Measurements from ENCODE around the gene ARHGAP18.

Gene ARHGAP18

DNA sequence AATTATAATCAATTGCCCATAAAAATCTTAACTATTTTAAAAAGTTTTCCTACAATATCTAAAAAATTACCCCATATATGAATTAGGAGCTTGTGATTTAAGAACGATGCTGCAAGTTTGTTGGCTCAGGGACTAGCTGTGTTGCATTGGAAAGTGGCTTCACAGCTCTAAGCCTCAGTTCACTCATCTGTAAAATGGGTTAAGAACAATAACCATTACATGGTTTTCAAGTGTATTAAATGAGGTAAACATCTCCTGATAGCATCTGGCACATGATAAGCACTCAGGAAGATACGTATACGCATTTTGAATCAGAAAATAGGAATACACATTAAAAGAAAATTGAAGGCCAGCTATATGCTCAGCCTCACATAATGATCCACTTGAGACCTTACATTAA lies 76.4 kb downstream of the ARHGAP18 start:
- H3K27ac ChIP-seq (ENCODE audit: low read length): no peak overlapping the region
- H3K9me3 ChIP-seq (ENCODE audit: control insufficient read depth, insufficient read depth, low read length): no peaks in the 10 kb centered on the region
- H3K4me3 ChIP-seq (ENCODE audit: low read length): no peak overlapping the region
- no peak for DNase-seq (ENCODE audit: low read depth, low spot score)
- no peaks in the 10 kb centered on the region for H3K27me3 ChIP-seq (ENCODE audit: control insufficient read depth, insufficient read depth, low read length)
- no CpG with 5 or more reads among the region's 3 CpGs for WGBS (ENCODE audit: insufficient coverage, insufficient read length)
- no peaks in the 10 kb centered on the region for H3K4me1 ChIP-seq (ENCODE audit: control insufficient read depth, insufficient read depth, low read length)
- H3K36me3 ChIP-seq (ENCODE audit: control insufficient read depth, insufficient read depth, low read length): no peaks in the 10 kb centered on the region

- H3K4me3 ChIP-seq (ENCODE audit: low read length): no peak overlapping the region
- H3K9me3 ChIP-seq (ENCODE audit: control insufficient read depth, insufficient read depth, low read length): no peaks in the 10 kb centered on the region
- H3K27me3 ChIP-seq (ENCODE audit: control insufficient read depth, insufficient read depth, low read length): no peaks in the 10 kb centered on the region
- no peaks in the 10 kb centered on the region for H3K4me1 ChIP-seq (ENCODE audit: control insufficient read depth, insufficient read depth, low read length)
- no peaks in the 10 kb centered on the region for H3K36me3 ChIP-seq (ENCODE audit: control insufficient read depth, insufficient read depth, low read length)
- DNase-seq (ENCODE audit: low read depth, low spot score): no peak
- no peak overlapping the region for H3K27ac ChIP-seq (ENCODE audit: low read length)
These were observed 77.8 kb downstream of the ARHGAP18 start for GRCh38 chr6:129632172-129632613.

DNA sequence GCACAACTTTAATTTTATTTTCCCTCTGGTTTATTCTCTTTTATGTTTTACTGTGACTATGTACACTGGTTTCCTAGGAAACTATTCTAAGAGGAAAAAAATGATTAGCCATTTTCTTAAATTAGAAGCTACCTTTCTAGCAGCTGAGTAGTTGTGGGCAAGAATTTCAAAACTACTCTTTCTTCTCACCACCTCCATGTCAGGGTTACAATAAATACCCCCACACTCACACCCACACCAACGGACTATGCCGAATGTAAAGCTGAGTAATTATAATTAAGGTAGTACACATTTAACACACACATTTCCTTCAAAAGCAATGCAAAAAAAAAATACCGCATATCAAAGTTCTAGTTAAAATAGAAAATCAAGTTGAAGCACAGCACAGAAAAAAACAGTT lies 78.9 kb downstream of the ARHGAP18 start:
- H3K36me3 ChIP-seq (ENCODE audit: control insufficient read depth, insufficient read depth, low read length): no peaks in the 10 kb centered on the region
- DNase-seq (ENCODE audit: low read depth, low spot score): no peak
- no peaks in the 10 kb centered on the region for H3K27me3 ChIP-seq (ENCODE audit: control insufficient read depth, insufficient read depth, low read length)
- no peaks in the 10 kb centered on the region for H3K9me3 ChIP-seq (ENCODE audit: control insufficient read depth, insufficient read depth, low read length)
- no peak overlapping the region for H3K27ac ChIP-seq (ENCODE audit: low read length)
- no CpG with 5 or more reads among the region's 3 CpGs for WGBS (ENCODE audit: insufficient coverage, insufficient read length)
- no peaks in the 10 kb centered on the region for H3K4me1 ChIP-seq (ENCODE audit: control insufficient read depth, insufficient read depth, low read length)
- H3K4me3 ChIP-seq (ENCODE audit: low read length): no peak overlapping the region

- no peak overlapping the region for H3K4me3 ChIP-seq (ENCODE audit: low read length)
- H3K27ac ChIP-seq (ENCODE audit: low read length): no peak overlapping the region
- no CpG with 5 or more reads among the region's 1 CpG for WGBS (ENCODE audit: insufficient coverage, insufficient read length)
- H3K36me3 ChIP-seq (ENCODE audit: control insufficient read depth, insufficient read depth, low read length): no peaks in the 10 kb centered on the region
- H3K27me3 ChIP-seq (ENCODE audit: control insufficient read depth, insufficient read depth, low read length): no peaks in the 10 kb centered on the region
- H3K9me3 ChIP-seq (ENCODE audit: control insufficient read depth, insufficient read depth, low read length): no peaks in the 10 kb centered on the region
- DNase-seq (ENCODE audit: low read depth, low spot score): no peak
- H3K4me1 ChIP-seq (ENCODE audit: control insufficient read depth, insufficient read depth, low read length): no peaks in the 10 kb centered on the region
These were observed 79.4 kb downstream of the ARHGAP18 start for GRCh38 chr6:129630596-129630995.

- DNase-seq (ENCODE audit: low read depth, low spot score): no peak
- Histone ChIP-seq H3K27me3 (ENCODE audit: control insufficient read depth, insufficient read depth, low read length) (no peaks in the 10 kb centered on the region), H3K27ac (ENCODE audit: low read length) (no peak overlapping the region), H3K4me1 (ENCODE audit: control insufficient read depth, insufficient read depth, low read length) (no peaks in the 10 kb centered on the region), H3K9me3 (ENCODE audit: control insufficient read depth, insufficient read depth, low read length) (no peaks in the 10 kb centered on the region), H3K4me3 (ENCODE audit: low read length) (no peak overlapping the region), H3K36me3 (ENCODE audit: control insufficient read depth, insufficient read depth, low read length) (no peaks in the 10 kb centered on the region)
- no CpG with 5 or more reads among the region's 2 CpGs for WGBS (ENCODE audit: insufficient coverage, insufficient read length)
These were observed 81.7 kb downstream of the ARHGAP18 start for GRCh38 chr6:129628101-129628815.

DNA sequence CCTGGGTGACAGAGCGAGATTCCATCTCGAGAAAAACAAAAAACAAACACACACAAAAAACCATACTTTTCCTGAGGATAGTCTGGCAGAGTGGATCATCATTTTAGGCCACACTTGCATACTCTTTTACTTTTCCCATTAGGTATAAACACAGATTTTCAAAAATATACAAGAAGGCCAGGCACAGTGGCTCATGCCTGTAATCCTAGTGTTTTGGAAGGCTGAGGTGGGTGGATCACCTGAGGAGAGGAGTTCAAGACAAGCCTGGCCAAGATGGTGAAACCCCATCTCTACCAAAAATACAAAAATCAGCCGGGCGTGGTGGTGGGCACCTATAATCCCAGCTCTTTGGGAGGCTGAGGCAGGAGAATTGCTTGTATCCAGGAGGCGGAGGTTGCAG lies 85.5 kb downstream of the ARHGAP18 start:
- WGBS (ENCODE audit: insufficient coverage, insufficient read length): no CpG with 5 or more reads among the region's 5 CpGs
- H3K27ac ChIP-seq (ENCODE audit: low read length): no peak overlapping the region

DNA sequence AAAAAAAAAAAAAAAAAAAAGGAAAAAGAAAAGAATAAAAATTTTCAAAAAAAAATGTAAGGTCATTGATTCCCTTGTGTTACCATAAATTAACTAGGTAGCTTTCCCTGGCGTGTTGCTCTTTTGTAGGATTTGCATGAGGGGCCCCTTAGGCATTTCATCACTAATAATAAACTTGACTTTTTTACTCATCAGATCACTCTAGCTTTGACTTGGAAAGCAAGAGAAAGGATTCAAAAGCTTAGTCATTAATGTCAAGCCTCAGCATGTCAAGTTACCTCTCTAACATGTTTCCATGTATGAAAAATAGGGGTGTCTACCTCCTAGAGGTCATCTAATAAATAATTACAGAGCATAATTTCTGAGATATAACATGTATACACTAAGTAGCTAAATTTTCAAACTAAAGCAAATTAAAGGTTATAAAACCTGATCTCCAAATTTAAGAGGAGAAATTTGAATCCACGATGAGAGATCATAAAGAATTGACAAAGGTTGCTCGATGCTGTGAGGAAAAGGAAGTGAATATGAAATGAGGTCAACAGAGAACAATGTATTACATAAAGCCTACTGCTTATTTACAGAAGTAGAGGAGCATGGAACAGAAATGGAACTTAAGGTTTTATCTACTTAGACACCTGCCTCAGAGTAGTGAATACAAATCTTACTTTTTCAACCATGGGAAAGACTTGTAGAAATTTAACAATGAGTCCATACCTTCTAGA lies 86.8 kb downstream of the ARHGAP18 start:
- H3K4me1 ChIP-seq (ENCODE audit: control insufficient read depth, insufficient read depth, low read length): no peaks in the 10 kb centered on the region
- no peaks in the 10 kb centered on the region for H3K36me3 ChIP-seq (ENCODE audit: control insufficient read depth, insufficient read depth, low read length)
- no peak overlapping the region for H3K27ac ChIP-seq (ENCODE audit: low read length)
- DNase-seq (ENCODE audit: low read depth, low spot score): no peak
- H3K27me3 ChIP-seq (ENCODE audit: control insufficient read depth, insufficient read depth, low read length): no peaks in the 10 kb centered on the region
- H3K4me3 ChIP-seq (ENCODE audit: low read length): no peak overlapping the region
- no CpG with 5 or more reads among the region's 3 CpGs for WGBS (ENCODE audit: insufficient coverage, insufficient read length)
- H3K9me3 ChIP-seq (ENCODE audit: control insufficient read depth, insufficient read depth, low read length): no peaks in the 10 kb centered on the region

More for the DNA sequence above, 85.5 kb downstream of the ARHGAP18 start:
- H3K9me3 ChIP-seq (ENCODE audit: control insufficient read depth, insufficient read depth, low read length): no peaks in the 10 kb centered on the region
- H3K36me3 ChIP-seq (ENCODE audit: control insufficient read depth, insufficient read depth, low read length): no peaks in the 10 kb centered on the region
- DNase-seq (ENCODE audit: low read depth, low spot score): no peak
- H3K4me3 ChIP-seq (ENCODE audit: low read length): no peak overlapping the region
- no peaks in the 10 kb centered on the region for H3K27me3 ChIP-seq (ENCODE audit: control insufficient read depth, insufficient read depth, low read length)
- H3K4me1 ChIP-seq (ENCODE audit: control insufficient read depth, insufficient read depth, low read length): no peaks in the 10 kb centered on the region

DNA sequence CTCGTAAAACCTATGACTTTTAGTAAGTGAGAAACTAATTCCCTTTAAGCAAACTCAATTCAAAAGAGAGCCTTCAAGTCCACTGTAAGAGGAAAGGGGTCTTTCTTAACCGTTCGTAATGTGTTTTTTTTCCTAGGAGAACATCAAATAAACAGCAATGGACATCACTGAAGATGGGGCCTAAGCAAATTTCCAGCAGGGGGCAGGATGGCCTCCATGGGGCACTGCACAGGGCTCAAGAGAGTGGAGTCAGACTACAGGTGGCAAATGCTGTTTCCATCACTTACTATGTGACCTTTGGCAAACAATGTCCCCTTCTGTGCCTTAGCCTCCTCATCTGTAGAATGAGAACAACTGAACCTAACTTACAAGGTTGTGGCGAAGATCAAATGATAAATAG lies 88.7 kb downstream of the ARHGAP18 start:
- Histone ChIP-seq H3K4me1 (ENCODE audit: control insufficient read depth, insufficient read depth, low read length) (no peaks in the 10 kb centered on the region), H3K27ac (ENCODE audit: low read length) (no peak overlapping the region), H3K4me3 (ENCODE audit: low read length) (no peak overlapping the region), H3K27me3 (ENCODE audit: control insufficient read depth, insufficient read depth, low read length) (no peaks in the 10 kb centered on the region), H3K9me3 (ENCODE audit: control insufficient read depth, insufficient read depth, low read length) (no peaks in the 10 kb centered on the region), H3K36me3 (ENCODE audit: control insufficient read depth, insufficient read depth, low read length) (no peaks in the 10 kb centered on the region)
- no CpG with 5 or more reads among the region's 4 CpGs for WGBS (ENCODE audit: insufficient coverage, insufficient read length)
- DNase-seq (ENCODE audit: low read depth, low spot score): no peak

DNA sequence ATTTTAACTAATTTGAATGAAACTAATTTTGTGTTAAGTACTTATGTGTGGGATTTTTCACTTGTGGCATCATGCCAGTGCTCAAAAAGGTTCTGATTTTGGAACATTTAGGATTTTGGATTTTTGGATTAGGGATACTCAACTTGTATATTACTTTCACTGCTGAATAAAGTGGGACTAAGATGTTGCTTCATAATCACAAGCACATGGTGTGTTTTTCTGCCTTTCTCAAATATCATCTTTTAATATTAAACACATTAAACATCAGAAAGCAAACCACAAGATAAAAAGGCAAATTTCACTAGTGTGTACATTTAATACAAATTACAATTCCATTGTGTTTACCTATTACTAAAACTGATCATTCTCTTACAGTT lies 89.8 kb downstream of the ARHGAP18 start:
- H3K9me3 ChIP-seq (ENCODE audit: control insufficient read depth, insufficient read depth, low read length): no peaks in the 10 kb centered on the region
- no peaks in the 10 kb centered on the region for H3K4me1 ChIP-seq (ENCODE audit: control insufficient read depth, insufficient read depth, low read length)
- H3K27me3 ChIP-seq (ENCODE audit: control insufficient read depth, insufficient read depth, low read length): no peaks in the 10 kb centered on the region
- H3K27ac ChIP-seq (ENCODE audit: low read length): no peak overlapping the region
- no peaks in the 10 kb centered on the region for H3K36me3 ChIP-seq (ENCODE audit: control insufficient read depth, insufficient read depth, low read length)
- DNase-seq (ENCODE audit: low read depth, low spot score): no peak
- no peak overlapping the region for H3K4me3 ChIP-seq (ENCODE audit: low read length)

GRCh38 chr6:129619579-129620233 lies 90.3 kb downstream of the ARHGAP18 start:
- no CpG with 5 or more reads among the region's 2 CpGs for WGBS (ENCODE audit: insufficient coverage, insufficient read length)
- no peak for DNase-seq (ENCODE audit: low read depth, low spot score)
- Histone ChIP-seq H3K27me3 (ENCODE audit: control insufficient read depth, insufficient read depth, low read length) (no peaks in the 10 kb centered on the region), H3K9me3 (ENCODE audit: control insufficient read depth, insufficient read depth, low read length) (no peaks in the 10 kb centered on the region), H3K4me1 (ENCODE audit: control insufficient read depth, insufficient read depth, low read length) (no peaks in the 10 kb centered on the region), H3K4me3 (ENCODE audit: low read length) (no peak overlapping the region), H3K36me3 (ENCODE audit: control insufficient read depth, insufficient read depth, low read length) (no peaks in the 10 kb centered on the region), H3K27ac (ENCODE audit: low read length) (no peak overlapping the region)
